RWPE1 (cell line): Measurements from ENCODE around the gene LARGE1.

Experiments
- CTCF ChIA-PET: fragments of 350-600 bp; sonication (Branson Sonifier 250); formaldehyde crosslinking; extraction: SDS; loops from one replicate; lab custom pipeline; 2021; lab: Yijun Ruan, JAX
- POLR2A ChIA-PET: fragments of 400-600 bp; formaldehyde crosslinking; extraction: SDS; loops from one replicate; lab custom pipeline; 2020; ENCODE audit warnings: antibody characterized with exemption; ENCODE audit not compliant: low non-redundant PET; lab: Yijun Ruan, JAX
- DNase-seq: peaks from one replicate; pipeline ENCODE4 v3.0.0; 2012; ENCODE audit warnings: low spot score
- H3K27ac ChIP-seq: fragments of 450-650 bp; 2 replicates; pipeline ENCODE4 v1.5.1; 2017
- CTCF ChIP-seq: fragments of 450-650 bp; conservative IDR thresholded peaks from 2 replicates; pipeline ENCODE4 v1.5.1; 2017; ENCODE audit warnings: low read depth, mild to moderate bottlenecking

The LARGE1 gene

GRCh38 chr22:33240888-33241475, 679.3 kb downstream of the LARGE1 start:
- peak overlapping the region; percentile 60; the same call in 1 of the 2 replicates for H3K27ac ChIP-seq
- peak; percentile 25 for DNase-seq
- POLR2A ChIA-PET: no interaction called here
- CTCF ChIA-PET: interaction anchor here (0.5 kb wide), 1 partner anchor 20 kb away, joined by 3 read pairs; no protein-coding TSS in a partner anchor
- no peak for TF ChIP-seq CTCF

GRCh38 chr22:33232071-33232470, 688.2 kb downstream of the LARGE1 start:
- no peak for TF ChIP-seq CTCF
- H3K27ac ChIP-seq: no peak overlapping the region
- POLR2A ChIA-PET: no interaction called here
- CTCF ChIA-PET: no interaction called here
- no peak for DNase-seq

- CTCF ChIA-PET: interaction anchor here (0.5 kb wide), 1 partner anchor 25 kb away, joined by 3 read pairs; no protein-coding TSS in a partner anchor
- no peak for TF ChIP-seq CTCF
- POLR2A ChIA-PET: no interaction called here
- DNase-seq: no peak
- no peak overlapping the region for H3K27ac ChIP-seq
Measured at GRCh38 chr22:33227791-33228190, 692.5 kb downstream of the LARGE1 start.

- CTCF ChIA-PET: no interaction called here
Measured at GRCh38 chr22:33224841-33225240, 695.4 kb downstream of the LARGE1 start.

More at GRCh38 chr22:33224841-33225240, 695.4 kb downstream of the LARGE1 start:
- TF ChIP-seq CTCF: no peak
- no peak for DNase-seq
- no peak overlapping the region for H3K27ac ChIP-seq
- POLR2A ChIA-PET: no interaction called here
